GM23338 (cell line): ENCODE measurements around the gene CIPC. TPM values are rescaled to one million over a fixed set of nuclear protein-coding genes. Genes with fewer than 3 reads are reported as not detected.

Experiments used
- ATAC-seq: fragments of 200-7000 bp; cut with Tn5 transposase; 3 replicates; pipeline ENCODE4 v1.9.1; 2020
- DNase-seq: peaks from one replicate; pipeline ENCODE4 v3.0.0-alpha.2; 2015; ENCODE audit warnings: low spot score
- H2AFZ ChIP-seq: fragments of 200-600 bp; sonication (generic); 2 replicates; pipeline ENCODE4 v1.8.0; 2016; ENCODE audit warnings: antibody characterized with exemption, mild to moderate bottlenecking, moderate library complexity
- H3F3A ChIP-seq: fragments of 200-600 bp; sonication (generic); replicated peaks from 2 replicates; pipeline ENCODE4 v1.8.0; 2017; ENCODE audit warnings: antibody characterized with exemption, mixed run types, low read depth
- H3K27ac ChIP-seq: fragments of 200-600 bp; sonication (generic); 2 replicates; pipeline ENCODE4 v1.6.1; 2016; ENCODE audit warnings: low read depth
- H3K27me3 ChIP-seq: fragments of 200-600 bp; sonication (generic); 2 replicates; pipeline ENCODE4 v1.8.0; 2016; ENCODE audit warnings: mild to moderate bottlenecking, mixed run types, moderate library complexity; ENCODE audit not compliant: insufficient read depth
- H3K36me3 ChIP-seq: fragments of 200-600 bp; sonication (generic); 2 replicates; pipeline ENCODE4 v1.8.0; 2016; ENCODE audit warnings: mild to moderate bottlenecking; ENCODE audit not compliant: insufficient read depth
- H3K4me1 ChIP-seq: fragments of 200-600 bp; sonication (generic); 2 replicates; pipeline ENCODE4 v1.8.0; 2016; ENCODE audit warnings: mild to moderate bottlenecking, moderate library complexity; ENCODE audit not compliant: insufficient read depth
- H3K4me2 ChIP-seq: fragments of 200-600 bp; sonication (generic); 2 replicates; pipeline ENCODE4 v1.7.1; 2017; ENCODE audit warnings: mixed run types
- H3K4me3 ChIP-seq: fragments of 200-600 bp; sonication (generic); 2 replicates; pipeline ENCODE4 v1.6.1; 2016; ENCODE audit warnings: mixed run types
- H3K79me2 ChIP-seq: fragments of 200-600 bp; sonication (generic); replicated peaks from 2 replicates; pipeline ENCODE4 v1.8.0; 2017; ENCODE audit warnings: mild to moderate bottlenecking; ENCODE audit not compliant: insufficient read depth
- H3K9me2 ChIP-seq: fragments of 200-600 bp; sonication (generic); 2 replicates; pipeline ENCODE4 v1.8.0; 2017; ENCODE audit not compliant: insufficient read depth
- H4K20me1 ChIP-seq: fragments of 200-600 bp; sonication (generic); replicated peaks from 2 replicates; pipeline ENCODE4 v1.8.0; 2017; ENCODE audit warnings: mild to moderate bottlenecking; ENCODE audit not compliant: insufficient read depth
- H3K27ac Mint-ChIP-seq: 2 replicates; pipeline ENCODE4 v1.8.0; 2020; ENCODE audit warnings: inconsistent platforms, mild to moderate bottlenecking, moderate library complexity, mixed read lengths
- H3K27me3 Mint-ChIP-seq: 3 replicates; pipeline ENCODE4 v1.8.0; 2022; ENCODE audit warnings: low read depth, mild to moderate bottlenecking, moderate library complexity, mixed read lengths, inconsistent platforms; ENCODE audit not compliant: insufficient read depth, poor library complexity
- H3K36me3 Mint-ChIP-seq: 3 replicates; pipeline ENCODE4 v1.8.0; 2021; ENCODE audit warnings: low read depth, mild to moderate bottlenecking, inconsistent platforms, moderate library complexity, mixed read lengths
- H3K4me1 Mint-ChIP-seq: 3 replicates; pipeline ENCODE4 v1.8.0; 2020; ENCODE audit warnings: mild to moderate bottlenecking, inconsistent platforms, mixed read lengths
- H3K4me3 Mint-ChIP-seq: 3 replicates; pipeline ENCODE4 v1.8.0; 2021; ENCODE audit warnings: moderate library complexity, mild to moderate bottlenecking, inconsistent platforms, mixed read lengths
- H3K9me3 Mint-ChIP-seq: 3 replicates; pipeline ENCODE4 v1.8.0; 2020; ENCODE audit warnings: moderate library complexity, mild to moderate bottlenecking, inconsistent platforms, mixed read lengths
- CREB1 ChIP-seq: fragments of 250-450 bp; sonication (Bioruptor Pico); IDR thresholded peaks from 2 replicates; pipeline ENCODE4 v1.5.0; 2020; ENCODE audit warnings: low read depth, mild to moderate bottlenecking, moderate library complexity
- CTCF ChIP-seq, 2 experiments: fragments of 200-600 bp in 1 of 2; sonication (generic) in 1 of 2; conservative IDR thresholded peaks; 2 replicates each; pipeline versions ENCODE4 v1.5.1 to v1.6.1; 2016 to 2017; ENCODE audit warnings: antibody characterized with exemption in 2 of 2, low read depth in 2 of 2, mild to moderate bottlenecking in 2 of 2, moderate library complexity in 1 of 2
- ETS1 ChIP-seq: IDR thresholded peaks from 2 replicates; pipeline ENCODE4 v1.6.1; 2016; ENCODE audit warnings: antibody characterized with exemption
- EZH2 ChIP-seq: fragments of 200-600 bp; sonication (generic); IDR thresholded peaks from one replicate; pipeline ENCODE4 v1.8.0; 2017; ENCODE audit warnings: antibody characterized with exemption, mild to moderate bottlenecking, low read depth; ENCODE audit not compliant: unreplicated experiment
- EZH2phosphoT487 ChIP-seq: fragments of 200-600 bp; sonication (generic); IDR thresholded peaks from one replicate; pipeline ENCODE4 v1.8.1; 2018; ENCODE audit warnings: antibody characterized with exemption; ENCODE audit not compliant: unreplicated experiment
- JUNB ChIP-seq: IDR thresholded peaks from one replicate; pipeline ENCODE4 v1.6.1; 2016; ENCODE audit warnings: antibody characterized with exemption; ENCODE audit not compliant: unreplicated experiment
- NANOG ChIP-seq: IDR thresholded peaks from 2 replicates; pipeline ENCODE4 v1.6.1; 2016; ENCODE audit warnings: antibody characterized with exemption, borderline replicate concordance
- POLR2AphosphoS5 ChIP-seq: IDR thresholded peaks from 2 replicates; pipeline ENCODE4 v1.6.1; 2016; ENCODE audit warnings: antibody characterized with exemption, low read depth
- REST ChIP-seq: IDR thresholded peaks from one replicate; pipeline ENCODE4 v1.6.1; 2018; ENCODE audit warnings: antibody characterized with exemption; ENCODE audit not compliant: unreplicated experiment
- STAT1 ChIP-seq: IDR thresholded peaks from one replicate; pipeline ENCODE4 v1.6.1; 2016; ENCODE audit warnings: antibody characterized with exemption; ENCODE audit not compliant: unreplicated experiment
- ZNF462 ChIP-seq: fragments of 250-450 bp; sonication (Bioruptor Pico); IDR thresholded peaks from 2 replicates; pipeline ENCODE4 v1.5.0; 2020; ENCODE audit warnings: mild to moderate bottlenecking, moderate library complexity
- polyA plus RNA-seq: library from polyadenylated mRNA; unstranded; fragments of >200 nt; fragmentation: Nextera tagmentation; extraction: Ambion mirVana; gene quantifications from 2 replicates; pipeline ENCODE4 v1.2.1, GENCODE V29; 2016
- total RNA-seq: library from RNA; depleted of rRNA; stranded (reverse); fragments of >200 nt; shearing (Covaris generic); gene quantifications from 2 replicates; pipeline ENCODE4 v1.2.3, GENCODE V29; 2014

CIPC gene
- total and polyA plus RNA-seq, 2 experiments from 2014 or later = 8.1 to 36.9 TPM

- TF ChIP-seq REST = no peak
- no peak for TF ChIP-seq ETS1
- TF ChIP-seq EZH2phosphoT487 = no peak
- TF ChIP-seq NANOG = peak; percentile 14; the same call in 1 of the 2 replicates
- peak; percentile 68 for TF ChIP-seq CREB1 (CRISPR knock-in tag)
- no peak for TF ChIP-seq EZH2
- TF ChIP-seq JUNB = no peak
- no peak for TF ChIP-seq CTCF (conservative IDR thresholded peaks at IDR 0.05; ENCODE audit: low read depth in 2 of 2)
- no peak for TF ChIP-seq STAT1
- peak; percentile 41 for TF ChIP-seq POLR2AphosphoS5
These were observed 9.8 kb upstream of the CIPC start (continued) for GRCh38 chr14:77088219-77088618.

GRCh38 chr14:77088645-77089044 is 9.4 kb upstream of the CIPC start:
- no peak overlapping the region for H2AFZ ChIP-seq
- ATAC-seq (peak; percentile 10), DNase-seq (no peak)
- 0 out of 2 replicates have a peak overlapping the region, but pooled peaks have one; percentile 4 for H3K27ac ChIP-seq
- Mint-ChIP-seq H3K27me3 (peaks cover 2% of the 10 kb centered on the region), H3K36me3 (peaks cover 11% of the 10 kb centered on the region; the same call in 2 of the 3 replicates), H3K9me3 (peaks cover 21% of the 10 kb centered on the region), H3K4me1 (peaks cover 49% of the 10 kb centered on the region), H3K27ac (peak overlapping the region; percentile 98), H3K4me3 (peak overlapping the region; percentile 52)
- H3K4me1 ChIP-seq = peaks cover 19% of the 10 kb centered on the region
- H3K9me2 ChIP-seq = no peaks in the 10 kb centered on the region
- H3K79me2 ChIP-seq = no peaks in the 10 kb centered on the region
- H3K4me2 ChIP-seq = peak overlapping the region; percentile 29
- H3F3A ChIP-seq = no peaks in the 10 kb centered on the region; the same call in 1 of the 2 replicates
- no peaks in the 10 kb centered on the region for H3K27me3 ChIP-seq
- no peaks in the 10 kb centered on the region for H3K36me3 ChIP-seq
- no peaks in the 10 kb centered on the region for H4K20me1 ChIP-seq
- no peak overlapping the region for H3K4me3 ChIP-seq
- no peak for TF ChIP-seq ZNF462 (CRISPR knock-in tag)
- TF ChIP-seq CTCF (conservative IDR thresholded peaks at IDR 0.05; ENCODE audit: low read depth in 2 of 2) = no peak
